H9 (cell line): ENCODE measurements around the gene CRYM. TPM values are rescaled to one million over a fixed set of nuclear protein-coding genes. Genes with fewer than 3 reads are reported as not detected.

ENCODE experiments used
- DNase-seq: peaks from one replicate; pipeline ENCODE4 v3.0.0-alpha.2; 2017
- H2AFZ ChIP-seq: one replicate; pipeline ENCODE4 v1.6.1; 2013; ENCODE audit warnings: mild to moderate bottlenecking, low read length, control low read depth, moderate library complexity
- H2AK5ac ChIP-seq: 2 replicates; pipeline ENCODE4 v1.6.1; 2013; ENCODE audit warnings: low read length, control low read depth, mixed read lengths; ENCODE audit not compliant: insufficient read length
- H2BK120ac ChIP-seq: one replicate; pipeline ENCODE4 v1.6.1; 2013; ENCODE audit warnings: low read depth, mild to moderate bottlenecking, low read length, control low read depth, inconsistent platforms; ENCODE audit not compliant: poor library complexity, severe bottlenecking
- H2BK12ac ChIP-seq: 2 replicates; pipeline ENCODE4 v1.6.1; 2013; ENCODE audit warnings: low read length, control low read depth, mixed read lengths, low read depth; ENCODE audit not compliant: insufficient read length
- H2BK15ac ChIP-seq: 2 replicates; pipeline ENCODE4 v1.6.1; 2013; ENCODE audit warnings: low read depth, low read length, control low read depth
- H2BK20ac ChIP-seq: one replicate; pipeline ENCODE4 v1.6.1; 2013; ENCODE audit warnings: low read depth, mild to moderate bottlenecking, low read length, control low read depth, inconsistent platforms; ENCODE audit not compliant: poor library complexity, severe bottlenecking
- H2BK5ac ChIP-seq: 2 replicates; pipeline ENCODE4 v1.6.1; 2013; ENCODE audit warnings: low read length, control low read depth, mixed read lengths; ENCODE audit not compliant: insufficient read length
- H3K14ac ChIP-seq: 2 replicates; pipeline ENCODE4 v1.6.1; 2013; ENCODE audit warnings: low read length, control low read depth; ENCODE audit not compliant: insufficient read depth
- H3K18ac ChIP-seq: 2 replicates; pipeline ENCODE4 v1.6.1; 2013; ENCODE audit warnings: low read depth, mild to moderate bottlenecking, mixed read lengths, low read length, control low read depth; ENCODE audit not compliant: insufficient read length
- H3K23ac ChIP-seq: 2 replicates; pipeline ENCODE4 v1.6.1; 2013; ENCODE audit warnings: low read length, control low read depth, mixed read lengths, low read depth; ENCODE audit not compliant: insufficient read length
- H3K23me2 ChIP-seq: 2 replicates; pipeline ENCODE4 v1.6.1; 2013; ENCODE audit warnings: low read depth, mild to moderate bottlenecking, mixed read lengths, low read length, control low read depth; ENCODE audit not compliant: insufficient read length, poor library complexity, severe bottlenecking
- H3K27ac ChIP-seq: 2 replicates; pipeline ENCODE4 v1.5.1; 2013; ENCODE audit warnings: low read length, control low read depth, mixed read lengths, low read depth; ENCODE audit not compliant: insufficient read length
- H3K27me3 ChIP-seq: 2 replicates; pipeline ENCODE4 v1.6.1; 2013; ENCODE audit warnings: low read length, control low read depth, inconsistent platforms; ENCODE audit not compliant: insufficient read depth
- H3K4ac ChIP-seq: 2 replicates; pipeline ENCODE4 v1.6.1; 2013; ENCODE audit warnings: low read depth, mild to moderate bottlenecking, control low read depth, inconsistent platforms, low read length, moderate library complexity
- H3K4me1 ChIP-seq: 2 replicates; pipeline ENCODE4 v1.6.1; 2013; ENCODE audit warnings: low read length, control low read depth, inconsistent platforms; ENCODE audit not compliant: insufficient read depth
- H3K4me2 ChIP-seq: 2 replicates; pipeline ENCODE4 v1.6.1; 2013; ENCODE audit warnings: low read length, control low read depth, mixed read lengths; ENCODE audit not compliant: insufficient read length, insufficient read depth
- H3K56ac ChIP-seq: 2 replicates; pipeline ENCODE4 v1.6.1; 2013; ENCODE audit warnings: low read depth, mild to moderate bottlenecking, mixed read lengths, low read length, control low read depth; ENCODE audit not compliant: insufficient read length
- H3K79me1 ChIP-seq: 2 replicates; pipeline ENCODE4 v1.6.1; 2013; ENCODE audit warnings: low read depth, mild to moderate bottlenecking, moderate library complexity, low read length, control low read depth, inconsistent platforms; ENCODE audit not compliant: insufficient read depth, poor library complexity, severe bottlenecking
- H3K79me2 ChIP-seq: 2 replicates; pipeline ENCODE4 v1.6.1; 2013; ENCODE audit warnings: low read length, control low read depth, inconsistent platforms; ENCODE audit not compliant: insufficient read depth
- H3K9ac ChIP-seq: 2 replicates; pipeline ENCODE4 v1.6.1; 2013; ENCODE audit warnings: low read length, control low read depth, mixed read lengths; ENCODE audit not compliant: insufficient read length; ENCODE audit errors: extremely low read depth
- H3K9me3 ChIP-seq: one replicate; pipeline ENCODE4 v1.6.1; 2013; ENCODE audit warnings: low read depth, low read length, inconsistent platforms; ENCODE audit not compliant: control insufficient read depth
- H3T11ph ChIP-seq: one replicate; pipeline ENCODE4 v1.6.1; 2013; ENCODE audit warnings: mild to moderate bottlenecking, low read length, control low read depth, inconsistent platforms
- H4K20me1 ChIP-seq: one replicate; pipeline ENCODE4 v1.6.1; 2013; ENCODE audit not compliant: control insufficient read depth, insufficient read length, insufficient read depth
- H4K5ac ChIP-seq: 2 replicates; pipeline ENCODE4 v1.6.1; 2013; ENCODE audit warnings: low read depth, mild to moderate bottlenecking, mixed read lengths, low read length, control low read depth; ENCODE audit not compliant: insufficient read length
- H4K8ac ChIP-seq: replicated peaks from 2 replicates; pipeline ENCODE4 v1.6.1; 2013; ENCODE audit warnings: low read length, control low read depth, mixed read lengths, low read depth; ENCODE audit not compliant: insufficient read length
- H4K91ac ChIP-seq: 2 replicates; pipeline ENCODE4 v1.6.1; 2013; ENCODE audit warnings: low read depth, mild to moderate bottlenecking, moderate library complexity, mixed read lengths, low read length, control low read depth; ENCODE audit not compliant: insufficient read length
- H3K27ac Mint-ChIP-seq, 3 experiments: 2 replicates in 2 of 3; 3 replicates in 1 of 3; pipeline ENCODE4 v1.8.0; 2020 to 2021; ENCODE audit warnings: mixed read lengths in 3 of 3, mild to moderate bottlenecking in 1 of 3, moderate library complexity in 1 of 3
- H3K27me3 Mint-ChIP-seq: 2 replicates; pipeline ENCODE4 v1.8.0; 2021; ENCODE audit warnings: low read depth, mild to moderate bottlenecking, moderate library complexity, mixed read lengths
- H3K36me3 Mint-ChIP-seq, 3 experiments: 2 replicates in 2 of 3; 3 replicates in 1 of 3; pipeline ENCODE4 v1.8.0; 2020 to 2021; ENCODE audit warnings: low read depth in 3 of 3, mixed read lengths in 3 of 3; ENCODE audit not compliant: insufficient read depth in 1 of 3
- H3K4me1 Mint-ChIP-seq, 2 experiments: 2 replicates each; pipeline ENCODE4 v1.8.0; 2020; ENCODE audit warnings: mixed read lengths in 2 of 2
- H3K4me3 Mint-ChIP-seq, 2 experiments: 2 replicates in 1 of 2; 3 replicates in 1 of 2; pipeline ENCODE4 v1.8.0; 2020 to 2021; ENCODE audit warnings: mild to moderate bottlenecking in 2 of 2, mixed read lengths in 2 of 2, moderate library complexity in 1 of 2
- H3K9me3 Mint-ChIP-seq, 2 experiments: 2 replicates in 1 of 2; 3 replicates in 1 of 2; pipeline ENCODE4 v1.8.0; 2020; ENCODE audit warnings: mild to moderate bottlenecking in 2 of 2, mixed read lengths in 2 of 2, moderate library complexity in 1 of 2
- CTCF ChIP-seq: fragments of 200-600 bp; sonication (generic); conservative IDR thresholded peaks from 3 replicates; pipeline ENCODE4 v1.8.0; 2021; ENCODE audit warnings: antibody characterized with exemption, mild to moderate bottlenecking
- WGBS: extraction: QIAGEN DNeasy Blood & Tissue Kit; methylation state at CpG from one replicate; pipeline ENCODE4 v1.1.7; 2013; ENCODE audit warnings: missing lambda C conversion rate, low lambda C conversion rate, mixed read lengths; ENCODE audit not compliant: insufficient read length; ENCODE audit errors: extremely low coverage; 5-methylcytosine and 5-hydroxymethylcytosine counted together
- total RNA-seq: library from RNA; stranded (reverse); gene quantifications from 2 replicates; pipeline ENCODE4 v1.2.1, GENCODE V29; 2021

Gene CRYM
- total RNA-seq, 1 experiment from 2014 or later = 17.8 TPM

GRCh38 chr16:21302898-21303528, 24.9 kb upstream of the CRYM start:
- Histone ChIP-seq H3K9me3 (no peaks in the 10 kb centered on the region), H2BK20ac (no peak overlapping the region), H4K20me1 (no peaks in the 10 kb centered on the region), H3K23ac (no peak overlapping the region), H2BK12ac (no peak overlapping the region), H3K23me2 (peaks cover 6% of the 10 kb centered on the region), H2BK5ac (no peak overlapping the region), H3K27ac (no peak overlapping the region), H4K5ac (no peak overlapping the region), H3K56ac (no peak overlapping the region), H3K79me1 (no peaks in the 10 kb centered on the region), H2BK15ac (no peak overlapping the region), H2BK120ac (no peak overlapping the region), H3K9ac (no peak overlapping the region), H3K4me2 (no peak overlapping the region), H3K4me1 (no peaks in the 10 kb centered on the region), H2AFZ (no peak overlapping the region), H3K18ac (no peak overlapping the region), H3K14ac (no peak overlapping the region), H4K91ac (no peak overlapping the region), H4K8ac (no peak overlapping the region), H3K79me2 (no peaks in the 10 kb centered on the region), H3K4ac (no peak overlapping the region), H3K27me3 (peaks cover 21% of the 10 kb centered on the region; the same call in 1 of the 2 replicates), H3T11ph (no peak overlapping the region), H2AK5ac (no peak overlapping the region)
- Mint-ChIP-seq H3K4me1 (peaks cover 28 to 30% of the 10 kb centered on the region in 2 experiments), H3K4me3 (peak overlapping the region in 1 of 2 experiments; percentile 86; a peak in 1 of 5 replicates), H3K27me3 (peaks cover 66% of the 10 kb centered on the region), H3K9me3 (no peaks in the 10 kb centered on the region; a peak in 2 of 5 replicates), H3K36me3 (no peaks in the 10 kb centered on the region), H3K27ac (no peak overlapping the region; a peak in 1 of 7 replicates)
- TF ChIP-seq CTCF = no peak
- no peak for DNase-seq
- no CpG with 5 or more reads among the region's 4 CpGs for WGBS
